HUDEP-2 (cell line): ENCODE results near the gene HNRNPA1L2.
"Not testable (repeated sequence)": the region's sequence is repeated elsewhere in the genome, so short reads cannot be mapped to it uniquely, and the experiment has no call there.

Source experiments
- DNase-seq, 76 experiments: peaks; one replicate each; lab custom pipeline; 2025; ENCODE audit not compliant: unreplicated experiment in 76 of 76; lab: John Stamatoyannopoulos, UW

The HNRNPA1L2 gene

DNA sequence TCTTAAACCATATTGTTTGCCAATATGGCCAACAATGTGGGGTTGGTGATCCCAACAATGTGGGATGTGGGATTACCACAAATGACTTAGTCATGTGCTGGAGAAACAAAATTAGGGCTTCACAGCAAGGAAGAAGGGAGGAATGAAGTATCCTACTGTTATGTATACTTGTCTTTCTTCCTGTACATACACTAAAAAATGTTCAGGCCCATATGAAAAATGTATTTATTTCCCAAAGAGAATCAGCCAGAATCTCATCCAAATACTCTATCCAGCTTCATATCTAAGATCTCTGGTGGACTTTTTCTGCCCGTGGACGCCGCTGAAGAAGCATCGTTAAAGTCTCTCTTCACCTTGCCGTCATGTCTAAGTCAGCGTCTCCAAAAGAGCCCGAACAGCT, at the start of gene HNRNPA1L2:
TSS of gene HNRNPA1L2 (plus strand) at position 301 of the 400 bp plus-strand sequence. CDS start at position 363, 62 bp downstream.
- no peak for DNase-seq

DNA sequence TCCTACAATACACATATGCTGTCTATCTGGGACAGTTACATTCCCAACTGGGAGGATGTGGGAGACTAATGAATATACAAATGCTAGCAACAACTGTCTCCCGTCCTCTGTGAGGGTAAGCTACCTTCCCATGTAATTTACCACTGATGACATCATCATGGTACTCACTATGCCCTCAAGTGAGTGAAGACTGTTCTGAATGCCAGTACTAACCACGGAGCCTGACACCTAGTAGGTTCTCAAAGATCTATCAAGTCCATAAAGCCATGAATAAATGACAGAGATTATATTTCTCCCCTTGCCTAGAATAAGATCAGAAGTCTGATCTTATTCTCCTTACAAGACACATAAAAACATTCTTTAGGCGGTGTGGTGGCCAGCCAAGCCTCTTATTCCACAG, 49.1 kb upstream of the HNRNPA1L2 start:
- not testable (repeated sequence) for DNase-seq

DNA sequence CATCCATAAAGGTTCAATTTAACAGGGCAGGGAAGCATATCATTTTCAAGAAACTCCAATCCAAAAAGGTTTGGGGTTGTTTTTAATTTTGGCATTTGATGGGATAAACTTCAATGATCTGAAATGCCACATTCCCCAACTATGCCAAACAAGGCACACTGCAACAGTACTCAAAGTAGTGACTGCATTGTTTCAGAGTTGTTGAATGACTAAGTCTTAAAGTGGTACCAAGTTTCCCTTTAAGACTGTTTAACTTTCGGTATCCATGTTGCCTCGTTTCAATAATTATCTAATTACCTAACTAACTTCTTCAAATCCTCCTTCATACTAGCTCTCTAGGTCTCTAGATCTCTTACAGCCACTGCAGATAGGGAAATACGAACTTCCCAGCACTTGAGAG, 48.4 kb upstream of the HNRNPA1L2 start:
- not testable (repeated sequence) for DNase-seq

DNA sequence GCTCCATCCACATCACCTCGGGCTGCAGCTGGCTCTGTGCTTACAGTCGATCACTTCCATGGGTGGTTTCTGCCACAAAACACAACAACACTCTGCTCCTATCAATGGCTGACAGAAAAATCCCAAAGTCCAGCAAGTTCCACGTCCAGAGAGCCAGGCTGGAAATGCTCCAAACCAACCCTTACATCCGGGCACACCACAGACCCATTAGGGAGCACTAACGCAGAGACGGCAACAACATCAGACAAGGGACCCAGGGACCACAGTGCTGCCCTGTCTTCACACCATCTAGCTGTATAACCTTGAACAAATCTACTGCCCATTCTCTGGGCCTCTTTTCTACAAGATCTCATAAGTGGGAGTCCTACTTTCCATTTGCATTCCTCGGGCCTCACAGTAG, 47.9 kb upstream of the HNRNPA1L2 start:
- not testable (repeated sequence) for DNase-seq

DNA sequence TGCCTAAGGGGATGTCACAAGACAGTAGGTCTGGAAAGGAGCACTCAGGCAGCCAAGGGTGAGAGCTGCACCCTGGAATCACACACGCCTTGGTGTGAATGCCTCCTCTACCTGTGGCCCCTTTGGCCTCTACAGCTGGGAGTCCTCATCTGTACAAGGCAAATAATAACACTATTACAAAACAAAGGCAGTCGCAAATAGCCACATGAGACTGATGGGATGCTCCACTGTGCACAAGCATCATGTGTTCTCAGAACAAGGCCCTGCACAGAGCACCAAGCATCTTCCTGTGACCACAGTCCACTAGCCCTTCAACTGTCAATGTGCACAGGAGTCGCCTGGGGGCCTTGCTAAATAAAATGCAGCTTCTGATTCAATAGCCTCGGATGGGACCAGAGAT, 44.6 kb upstream of the HNRNPA1L2 start:
- no peak for DNase-seq

DNA sequence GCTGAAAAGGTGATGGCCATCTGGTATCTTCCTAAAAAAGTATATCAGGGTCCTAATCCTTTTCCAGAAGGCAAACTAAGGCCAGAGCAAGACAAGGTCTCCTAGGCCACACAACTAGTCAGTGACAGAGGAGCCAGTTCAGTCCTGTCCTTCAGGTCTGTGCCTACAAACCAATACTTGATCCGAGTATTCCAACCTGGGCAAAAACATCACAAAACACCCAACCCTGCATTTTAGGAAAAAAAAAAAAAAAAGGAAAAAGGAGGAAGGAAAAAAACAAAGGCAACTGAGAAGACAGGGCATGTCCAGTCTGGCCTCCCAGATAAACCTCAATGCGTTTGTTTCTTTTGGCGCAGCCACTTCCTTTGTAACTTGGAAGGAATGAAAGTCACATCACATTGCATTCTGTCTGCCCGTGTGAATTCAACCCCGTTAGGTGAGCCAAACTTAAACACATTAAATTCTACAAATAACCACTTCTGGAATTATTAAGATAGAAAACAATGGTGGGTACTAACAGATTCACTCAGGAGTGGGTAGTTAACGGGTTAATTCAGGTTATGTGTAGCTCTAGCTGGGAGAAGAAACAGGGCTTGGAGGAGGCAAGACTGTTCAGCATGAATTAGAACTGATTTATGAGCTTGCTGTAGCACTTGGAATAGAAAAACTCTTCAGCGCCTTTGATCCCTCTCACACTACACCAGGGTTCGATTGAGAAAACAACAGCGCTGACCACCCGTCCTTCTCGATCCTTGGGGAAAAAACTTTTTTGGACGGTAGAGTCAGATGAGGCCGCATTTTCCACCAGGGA, 43.0 kb upstream of the HNRNPA1L2 start:
- DNase-seq = peak in 1 of 76 experiments; percentile 9

DNA sequence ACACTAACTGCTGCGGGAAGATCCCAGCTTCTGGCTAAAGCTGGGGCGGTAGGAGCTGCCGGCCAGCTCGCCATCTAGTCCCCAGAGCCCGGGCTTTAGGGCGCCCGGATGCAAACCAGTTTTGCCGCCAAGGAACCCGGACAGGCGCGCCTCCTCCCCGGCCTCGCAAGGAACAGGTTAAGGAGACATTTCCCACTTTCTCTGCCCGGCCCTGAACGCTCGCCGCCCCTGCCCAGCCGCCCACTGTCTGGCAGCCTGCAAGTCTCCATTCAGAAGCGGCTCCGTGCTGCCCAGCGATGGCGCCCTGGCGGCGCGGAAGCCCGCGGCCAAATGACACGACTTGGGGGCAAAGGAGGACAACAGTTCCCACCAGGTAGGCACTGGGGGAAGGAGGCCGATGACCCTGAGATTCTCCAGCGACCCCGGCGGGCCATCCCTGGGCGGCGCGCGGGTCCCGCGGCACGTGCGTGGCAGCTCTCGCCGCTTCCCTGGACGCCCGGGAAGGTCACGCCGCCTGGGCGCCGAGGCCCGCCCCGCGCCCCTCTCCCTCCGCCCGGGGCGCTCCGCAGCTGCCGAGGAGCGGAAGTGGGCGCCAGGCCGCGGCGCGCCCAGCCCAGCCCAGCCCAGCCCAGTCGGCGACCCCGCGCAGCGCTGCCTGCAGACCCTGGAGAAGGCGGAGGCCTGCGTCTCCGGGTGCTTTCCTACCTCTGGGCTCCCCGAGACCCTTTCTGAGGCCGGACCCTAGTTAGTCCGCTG, 42.2 kb upstream of the HNRNPA1L2 start:
- DNase-seq = peak in 18 of 76 experiments; percentile 8 to 38 (median 26)

DNA sequence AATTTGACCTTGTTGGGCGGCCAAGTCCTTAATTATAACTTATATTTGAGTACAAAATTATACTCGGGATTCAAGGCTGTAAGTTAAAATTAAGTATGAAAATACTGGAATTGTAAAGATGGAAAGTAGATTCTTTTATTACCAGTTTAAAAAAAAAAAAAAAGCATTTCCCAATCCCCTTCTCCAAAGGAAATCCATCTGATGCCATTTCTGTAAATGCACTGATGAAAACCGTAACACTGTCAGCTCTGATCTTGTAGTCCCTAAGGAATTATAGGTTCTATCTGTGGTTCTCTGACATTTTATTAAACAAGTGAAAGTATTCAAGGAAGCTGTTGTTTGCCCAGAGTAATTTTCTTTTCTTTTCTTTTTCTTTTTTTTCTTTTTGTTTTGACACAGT, 41.6 kb upstream of the HNRNPA1L2 start:
- no peak for DNase-seq

DNA sequence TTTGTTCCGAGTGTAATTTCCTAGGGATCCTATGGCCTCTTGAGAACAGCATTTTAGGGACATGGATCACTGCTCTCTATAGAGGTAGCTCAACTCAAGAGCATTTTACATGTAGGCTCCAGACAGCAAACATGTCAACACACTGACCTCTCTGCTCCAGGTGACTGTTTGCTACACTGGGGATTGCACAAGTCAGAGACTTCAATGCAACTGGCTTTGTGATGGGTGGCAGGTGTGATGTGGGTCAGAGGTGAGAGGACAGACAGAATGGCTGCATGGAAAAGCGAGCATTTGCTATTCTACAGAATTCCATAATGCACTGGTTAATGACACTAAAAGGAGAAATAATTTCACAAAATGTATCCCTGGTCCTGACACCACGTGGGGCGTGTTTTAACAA, 38.9 kb upstream of the HNRNPA1L2 start:
- not testable (repeated sequence) for DNase-seq

DNA sequence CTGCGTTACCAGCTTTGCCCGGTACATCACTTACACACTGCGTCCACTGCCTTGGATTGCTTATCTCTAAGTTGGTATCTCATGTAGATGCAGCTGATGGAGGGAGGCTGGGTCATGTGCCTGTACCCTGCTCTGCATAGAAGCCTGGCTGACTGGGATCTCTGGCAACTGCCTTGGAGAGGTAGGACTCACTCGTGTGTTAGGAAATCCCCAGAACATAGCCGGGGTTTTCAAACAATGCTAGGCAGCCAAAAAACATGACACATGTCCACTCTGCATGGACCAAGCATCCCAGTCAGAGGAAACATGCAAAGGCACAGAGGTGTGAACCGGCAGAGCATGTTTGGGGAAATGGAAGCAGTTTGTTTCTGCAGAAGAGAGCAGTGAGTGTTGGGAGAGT, 36.1 kb upstream of the HNRNPA1L2 start:
- DNase-seq = not testable (repeated sequence)

DNA sequence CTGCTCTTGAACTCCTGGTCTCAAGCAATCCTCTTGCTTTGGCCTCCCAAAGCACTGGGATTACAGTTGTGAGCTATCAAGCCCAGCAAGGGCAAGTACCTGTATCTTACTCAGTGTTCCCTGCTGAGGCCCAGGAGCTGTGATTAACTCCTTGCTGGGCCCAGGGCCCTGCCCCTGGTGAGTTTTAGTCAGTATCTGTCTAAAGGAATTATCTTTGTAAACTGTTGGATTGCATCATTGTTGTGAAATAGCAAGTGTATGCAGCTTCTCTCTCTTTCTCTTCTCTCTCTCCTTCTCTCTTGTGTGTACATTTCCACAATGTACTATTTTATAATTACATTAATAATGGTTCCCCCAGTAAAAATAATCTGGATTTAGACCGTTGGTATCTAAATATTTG, 35.4 kb upstream of the HNRNPA1L2 start:
- not testable (repeated sequence) for DNase-seq

DNA sequence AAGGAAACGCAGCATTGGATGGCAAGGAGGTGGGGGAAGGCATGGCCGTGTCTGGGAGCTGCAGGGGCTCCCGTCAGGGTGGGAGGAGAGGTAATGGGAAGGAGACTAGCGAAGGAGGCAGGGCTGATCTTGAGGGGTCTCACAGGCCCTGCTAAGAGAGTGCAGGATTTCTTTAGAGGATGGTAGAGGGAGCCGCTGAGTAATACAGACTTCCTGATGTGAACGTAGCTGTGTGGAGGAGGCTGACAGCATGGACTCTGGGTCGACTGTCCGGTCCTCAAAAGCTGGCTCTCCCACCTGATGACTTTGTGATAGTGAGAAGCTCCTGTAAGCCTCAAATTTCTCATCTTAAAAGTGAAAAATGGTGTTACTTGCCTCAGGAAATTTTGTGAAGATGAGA, 34.0 kb upstream of the HNRNPA1L2 start:
- DNase-seq = not testable (repeated sequence)

DNA sequence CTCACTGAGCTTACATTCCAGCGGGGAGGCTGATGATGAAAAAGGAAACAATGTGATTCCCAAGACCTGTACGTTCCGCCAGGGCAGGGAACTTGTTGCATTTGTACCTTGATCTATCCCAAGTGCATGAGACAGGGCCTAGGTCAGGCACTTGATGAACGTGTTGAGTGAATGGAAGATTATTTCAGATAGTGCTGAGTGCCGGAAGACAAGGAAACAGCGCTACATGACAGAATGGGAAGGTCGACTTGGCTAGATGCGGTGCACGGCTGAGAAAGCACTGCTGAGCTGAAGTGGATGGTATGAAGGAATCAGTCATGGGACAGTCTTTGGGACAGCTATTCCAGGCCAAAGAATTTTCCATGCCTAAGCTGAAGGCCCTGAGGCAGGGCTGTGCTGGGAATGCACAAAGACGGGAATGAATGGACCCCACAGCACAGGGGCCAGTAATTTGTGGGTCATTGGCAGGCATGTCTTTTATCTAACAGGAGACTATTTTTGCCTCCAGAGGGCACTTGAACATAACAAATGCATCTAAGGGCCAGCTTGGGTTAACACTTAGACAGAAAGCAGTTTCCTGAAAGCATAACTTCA, 33.1 kb upstream of the HNRNPA1L2 start:
- DNase-seq = peak in 26 of 76 experiments; percentile 2 to 54 (median 20)

DNA sequence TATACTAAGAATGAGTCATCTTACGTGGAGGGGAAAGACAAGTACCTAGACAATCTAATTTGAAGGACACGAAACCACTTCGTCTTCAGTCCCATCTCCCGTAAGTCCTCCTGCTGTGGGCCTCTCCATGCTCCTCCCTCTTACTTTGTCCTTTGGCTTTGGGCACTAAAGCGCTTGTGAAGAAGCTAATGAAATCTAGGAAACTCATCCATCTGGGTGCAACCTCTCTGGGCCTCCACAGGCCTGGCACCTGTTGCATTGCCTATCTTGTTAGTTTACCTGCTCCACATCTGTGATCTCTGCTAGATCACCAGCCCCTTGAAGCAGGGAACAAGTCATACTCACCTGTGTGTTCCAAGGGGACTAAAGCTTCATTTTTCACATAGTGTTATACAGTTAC, 32.1 kb upstream of the HNRNPA1L2 start:
- not testable (repeated sequence) for DNase-seq

DNA sequence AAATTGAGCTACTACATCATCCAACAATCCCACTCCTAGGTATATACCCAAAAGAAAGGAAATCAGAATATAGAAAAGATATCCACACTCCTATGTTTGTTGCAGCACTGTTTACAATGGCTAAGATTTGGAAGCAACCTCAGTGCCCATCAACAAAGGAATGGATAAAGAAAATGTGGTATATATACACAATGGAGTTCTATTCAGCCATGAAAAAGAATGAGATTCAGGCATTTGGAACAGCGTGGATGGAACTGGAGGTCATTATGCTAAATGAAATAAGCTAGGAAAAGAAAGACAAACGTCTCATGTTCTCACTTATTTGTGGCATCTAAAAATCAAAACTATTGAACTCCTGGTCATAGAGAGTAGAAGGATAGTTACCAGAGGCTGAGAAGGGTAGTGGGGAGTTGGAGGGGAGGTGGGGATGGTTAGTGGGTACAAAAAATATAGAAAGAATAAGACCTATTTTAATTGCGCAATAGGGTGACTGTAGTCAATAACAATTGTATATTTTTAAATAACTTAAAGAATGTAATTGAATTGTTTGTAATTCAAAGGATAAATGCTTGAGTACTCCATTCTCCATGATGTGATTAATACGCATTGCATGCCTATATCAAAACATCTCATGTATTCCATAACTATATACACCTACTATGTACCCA, 27.0 kb upstream of the HNRNPA1L2 start:
- DNase-seq = no peak

DNA sequence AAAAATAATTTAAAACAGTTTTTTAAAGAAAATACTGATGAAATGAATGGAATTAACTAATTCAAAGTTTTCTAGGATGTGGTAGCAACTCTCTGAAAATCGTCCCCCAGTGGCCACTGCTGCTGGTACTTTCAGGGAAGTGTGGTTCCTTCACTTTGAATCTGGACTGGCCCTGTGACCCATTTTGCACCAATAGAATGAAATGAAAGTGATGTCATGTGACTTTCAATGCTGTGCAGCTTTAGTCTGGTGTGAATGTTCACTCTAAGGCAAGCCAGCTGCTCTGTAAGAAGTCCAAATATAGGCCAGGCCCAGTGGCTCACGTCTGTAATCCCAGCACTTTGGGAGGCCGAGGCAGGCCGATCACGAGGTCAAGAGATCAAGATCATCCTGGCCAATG, 26.4 kb upstream of the HNRNPA1L2 start:
- peak in 3 of 76 experiments; percentile 1 to 9 (median 2) for DNase-seq

DNA sequence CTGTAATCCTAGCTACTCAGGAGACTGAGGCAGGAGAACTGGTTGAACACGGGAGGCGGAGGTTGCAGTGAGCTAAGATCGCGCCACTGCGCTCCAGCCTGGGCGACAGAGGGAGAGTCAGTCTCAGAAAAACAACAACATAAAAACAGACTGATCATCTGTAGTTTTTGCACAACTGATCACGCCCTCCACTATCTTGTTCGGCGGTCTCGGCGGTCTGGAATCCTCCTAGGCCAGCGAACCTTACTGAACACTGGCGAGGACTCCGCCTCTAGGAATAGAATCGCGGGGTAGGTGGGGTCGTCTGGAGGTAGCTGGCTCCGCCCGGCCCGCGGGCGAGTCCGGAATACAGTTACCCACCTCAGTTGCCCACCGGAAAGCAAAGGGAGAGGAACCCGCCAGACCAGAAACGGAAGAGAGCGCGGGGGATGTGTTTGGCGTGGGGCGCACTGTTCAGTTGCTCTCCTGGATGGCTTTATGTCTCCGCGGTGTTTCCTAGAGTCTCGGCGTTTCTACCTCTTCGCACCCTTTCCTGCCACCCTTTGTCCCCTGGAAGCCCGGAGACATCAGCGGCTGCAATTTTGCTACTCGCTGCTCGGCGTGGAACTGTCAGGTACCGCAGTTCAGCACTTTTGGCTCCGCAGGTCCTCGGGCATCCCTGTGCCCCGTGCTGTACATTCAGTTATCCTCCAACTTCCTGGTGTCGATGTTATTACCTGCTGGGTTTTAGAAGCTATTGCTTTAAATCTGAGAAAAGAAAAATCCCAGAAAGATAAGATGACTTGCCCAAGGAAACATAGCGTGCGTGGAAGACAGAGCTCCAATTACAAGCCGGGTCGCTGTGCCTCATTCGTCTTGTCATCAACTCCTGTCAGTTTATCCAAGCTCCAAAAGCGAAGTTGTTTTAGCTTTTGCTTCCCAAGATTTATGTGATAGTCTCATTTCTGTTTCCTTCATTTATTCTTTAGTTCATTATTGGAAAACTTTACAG, 24.9 kb upstream of the HNRNPA1L2 start:
- DNase-seq = peak in 73 of 76 experiments; percentile 21 to 89 (median 73)

DNA sequence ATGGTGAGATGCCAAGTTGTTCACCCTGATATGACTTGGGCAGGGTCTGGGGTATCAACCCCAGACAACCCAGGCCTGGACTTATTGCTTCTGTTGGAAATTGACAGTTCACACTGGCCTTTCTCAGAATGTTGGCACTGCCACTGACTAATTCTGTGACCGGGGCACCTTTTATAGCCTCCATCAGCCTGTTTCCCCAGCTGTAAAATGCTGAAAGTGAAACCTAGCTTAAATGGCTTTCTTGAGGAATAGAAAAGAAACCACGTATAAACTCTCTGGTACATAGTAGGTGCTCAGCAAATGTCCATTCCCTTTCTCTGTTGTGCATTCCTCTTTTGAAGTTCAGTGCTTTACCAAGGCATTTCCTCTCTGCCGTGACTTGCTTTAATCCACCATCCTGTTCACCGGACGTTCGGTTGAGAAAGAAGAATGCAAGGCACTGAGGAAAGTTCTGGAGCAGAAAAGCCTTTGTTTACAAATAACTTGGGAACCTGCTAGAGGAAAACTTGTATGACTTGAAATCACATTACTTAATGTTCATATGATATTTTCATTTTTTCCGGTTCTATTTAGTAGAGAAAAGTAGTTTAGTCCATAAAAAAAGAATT, 11.0 kb upstream of the HNRNPA1L2 start:
- not testable (repeated sequence) for DNase-seq

DNA sequence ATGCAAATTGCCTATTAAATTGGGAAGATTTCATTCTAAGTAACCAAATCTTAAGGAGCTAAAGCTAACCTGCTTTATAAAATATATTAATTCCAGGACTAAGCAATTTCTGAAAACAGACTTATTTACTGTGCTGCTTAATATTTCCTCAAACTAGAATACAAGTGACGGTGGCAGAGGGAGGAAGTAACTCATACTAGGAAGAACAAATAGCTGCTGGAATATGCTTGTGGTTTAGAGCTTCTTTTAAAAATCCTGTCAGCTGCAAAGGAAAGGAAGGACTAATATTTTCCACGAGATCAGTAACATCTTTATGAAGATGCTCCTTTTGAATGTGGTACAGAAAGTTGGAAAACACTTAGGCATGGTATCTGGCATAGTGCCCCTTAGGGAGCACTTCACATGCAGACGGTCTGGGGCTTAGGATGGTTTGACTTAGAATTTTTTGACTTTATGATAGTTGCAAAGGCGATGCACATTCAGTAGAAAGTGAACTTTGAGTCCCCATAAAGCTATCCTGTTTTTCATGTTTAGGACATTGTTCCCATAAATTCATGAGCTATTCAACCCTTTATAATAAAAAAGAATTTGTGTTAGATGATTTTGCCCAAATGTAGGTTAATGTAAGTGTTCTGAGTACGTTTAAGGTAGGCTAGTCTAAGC, 3.4 kb upstream of the HNRNPA1L2 start:
- DNase-seq = no peak
